HEK293 (cell line): ENCODE results near the gene CEBPA.

Source experiments
- CTCF ChIA-PET: fragments of 350-600 bp; formaldehyde crosslinking; extraction: SDS; loops from one replicate; lab custom pipeline; 2021; ENCODE audit warnings: antibody characterized with exemption; lab: Yijun Ruan, JAX
- POLR2A ChIA-PET: fragments of 300-600 bp; formaldehyde crosslinking; extraction: SDS; loops from one replicate; lab custom pipeline; 2020; ENCODE audit warnings: antibody characterized with exemption, inconsistent platforms; lab: Yijun Ruan, JAX
- H3K27ac ChIP-seq: fragments of 200-500 bp; sonication (Bioruptor generic); 2 replicates; pipeline ENCODE4 v1.5.1; 2014; ENCODE audit warnings: low read depth, low read length, control low read depth, inconsistent platforms; ENCODE audit errors: extremely low read depth
- H3K36me3 ChIP-seq, 2 experiments: fragments of 200-500 bp in 1 of 2; sonication (Bioruptor generic) in 1 of 2; 1 replicate in 1 of 2; 2 replicates in 1 of 2; pipeline ENCODE4 v1.5.1; 2014 to 2017; ENCODE audit warnings: inconsistent platforms in 2 of 2, low read length in 2 of 2; ENCODE audit not compliant: control insufficient read depth in 2 of 2, insufficient read depth in 1 of 2
- H3K4me1 ChIP-seq: fragments of 200-500 bp; sonication (Bioruptor generic); 2 replicates; pipeline ENCODE4 v1.5.1; 2014; ENCODE audit warnings: mild to moderate bottlenecking, low read length, inconsistent platforms; ENCODE audit not compliant: control insufficient read depth, insufficient read depth
- H3K4me3 ChIP-seq: 2 replicates; pipeline ENCODE4 v1.5.1; 2011; ENCODE audit warnings: low read depth, mild to moderate bottlenecking, control low read depth, low read length, moderate library complexity
- H3K9me3 ChIP-seq: fragments of 200-500 bp; sonication (Bioruptor generic); 2 replicates; pipeline ENCODE4 v1.5.1; 2014; ENCODE audit warnings: low read depth, low read length, inconsistent platforms; ENCODE audit not compliant: control insufficient read depth, insufficient read depth
- KLF8 ChIP-seq: fragments of 450-650 bp; formaldehyde crosslinking; IDR thresholded peaks from 2 replicates; pipeline ENCODE4 v1.5.1; 2016; ENCODE audit warnings: missing biosample characterization, missing genetic modification characterization
- PRDM1 ChIP-seq: fragments of 450-650 bp; formaldehyde crosslinking; IDR thresholded peaks from 2 replicates; pipeline ENCODE4; 2016; ENCODE audit warnings: missing biosample characterization, missing genetic modification characterization
- SCRT1 ChIP-seq: fragments of 450-650 bp; formaldehyde crosslinking; IDR thresholded peaks from 2 replicates; pipeline ENCODE4 v1.5.1; 2016; ENCODE audit warnings: missing biosample characterization, missing genetic modification characterization, borderline replicate concordance
- SCRT2 ChIP-seq: fragments of 450-650 bp; formaldehyde crosslinking; IDR thresholded peaks from 2 replicates; pipeline ENCODE4 v1.5.1; 2016; ENCODE audit warnings: missing biosample characterization, missing genetic modification characterization
- SETDB1 ChIP-seq: IDR thresholded peaks from one replicate; pipeline ENCODE4 v1.6.1; 2017; ENCODE audit warnings: mild to moderate bottlenecking, low read length, moderate library complexity, mixed read lengths; ENCODE audit not compliant: insufficient read length
- ZBTB10 ChIP-seq: fragments of 450-650 bp; formaldehyde crosslinking; IDR thresholded peaks from 2 replicates; pipeline ENCODE4 v1.5.1; 2016; ENCODE audit warnings: missing biosample characterization, missing genetic modification characterization
- ZNF133 ChIP-seq: fragments of 450-650 bp; formaldehyde crosslinking; IDR thresholded peaks from 2 replicates; pipeline ENCODE4 v1.5.1; 2016; ENCODE audit warnings: missing biosample characterization, missing genetic modification characterization
- ZNF174 ChIP-seq: fragments of 450-650 bp; formaldehyde crosslinking; IDR thresholded peaks from 2 replicates; pipeline ENCODE4 v1.5.0; 2017; ENCODE audit warnings: missing biosample characterization, mild to moderate bottlenecking, missing genetic modification characterization
- ZNF202 ChIP-seq: fragments of 450-650 bp; formaldehyde crosslinking; IDR thresholded peaks from 2 replicates; pipeline ENCODE4 v1.5.1; 2016; ENCODE audit warnings: missing biosample characterization, missing genetic modification characterization, borderline replicate concordance
- ZNF280D ChIP-seq: fragments of 450-650 bp; formaldehyde crosslinking; IDR thresholded peaks from 2 replicates; pipeline ENCODE4 v1.5.1; 2016; ENCODE audit warnings: missing biosample characterization, missing genetic modification characterization
- ZNF473 ChIP-seq: fragments of 450-650 bp; formaldehyde crosslinking; IDR thresholded peaks from 2 replicates; pipeline ENCODE4 v1.5.1; 2017; ENCODE audit warnings: missing biosample characterization, missing genetic modification characterization
- ZNF501 ChIP-seq: fragments of 450-650 bp; formaldehyde crosslinking; IDR thresholded peaks from 2 replicates; pipeline ENCODE4 v1.5.1; 2016; ENCODE audit warnings: missing biosample characterization, missing genetic modification characterization
- ZNF558 ChIP-seq: fragments of 450-650 bp; formaldehyde crosslinking; IDR thresholded peaks from 2 replicates; pipeline ENCODE4 v1.5.1; 2016; ENCODE audit warnings: missing biosample characterization, missing genetic modification characterization
- ZNF639 ChIP-seq: fragments of 450-650 bp; formaldehyde crosslinking; IDR thresholded peaks from 2 replicates; pipeline ENCODE4 v1.5.1; 2016; ENCODE audit warnings: missing biosample characterization, missing genetic modification characterization
- ZNF645 ChIP-seq: fragments of 450-650 bp; formaldehyde crosslinking; IDR thresholded peaks from 2 replicates; pipeline ENCODE4; 2016; ENCODE audit warnings: missing biosample characterization, missing genetic modification characterization
- ZNF677 ChIP-seq: fragments of 450-650 bp; IDR thresholded peaks from 2 replicates; pipeline ENCODE4 v1.5.0; 2018; ENCODE audit warnings: missing biosample characterization, mild to moderate bottlenecking, missing genetic modification characterization, moderate library complexity
- ZNF837 ChIP-seq: fragments of 450-650 bp; formaldehyde crosslinking; IDR thresholded peaks from 2 replicates; pipeline ENCODE4 v1.5.1; 2016; ENCODE audit warnings: missing biosample characterization, missing genetic modification characterization
- ZSCAN23 ChIP-seq: fragments of 450-650 bp; formaldehyde crosslinking; IDR thresholded peaks from 2 replicates; pipeline ENCODE4 v1.5.1; 2016; ENCODE audit warnings: missing biosample characterization, missing genetic modification characterization

Gene CEBPA

GRCh38 chr19:33259539-33259938 lies 42.8 kb downstream of the CEBPA start:
- Histone ChIP-seq H3K4me1 (no peaks in the 10 kb centered on the region; the same call in 1 of the 2 replicates), H3K4me3 (no peak overlapping the region), H3K9me3 (no peaks in the 10 kb centered on the region; the same call in 1 of the 2 replicates), H3K36me3 (no peaks in the 10 kb centered on the region; a peak in 1 of 3 replicates), H3K27ac (no peak overlapping the region)
- CTCF ChIA-PET, result interaction anchor here (0.6 to 4.4 kb wide), 5 partner anchors 13 to 535 kb away, joined by 3 to 36 read pairs (median 7); no protein-coding TSS in a partner anchor
- POLR2A ChIA-PET, result interaction anchor here (1.6 kb wide), 1 partner anchor 43 kb away, joined by 6 read pairs; the partner anchor contains the start of gene CEBPA
- no peak for TF ChIP-seq ZNF645 (tag by site-specific recombination)
- TF ChIP-seq ZNF837 (tag by site-specific recombination), result no peak
- TF ChIP-seq ZBTB10 (tag by site-specific recombination), result no peak
- no peak for TF ChIP-seq ZNF473
- no peak for TF ChIP-seq PRDM1 (tag by site-specific recombination)
- no peak for TF ChIP-seq KLF8 (tag by site-specific recombination)
- TF ChIP-seq ZNF501 (tag by site-specific recombination), result no peak
- no peak for TF ChIP-seq ZNF174 (tag by site-specific recombination)
- no peak for TF ChIP-seq ZNF639 (tag by site-specific recombination)

- ChIA-PET POLR2A (interaction anchor here (1.1 kb wide), 1 partner anchor 45 kb away, joined by 3 read pairs; the partner anchor contains the start of gene CEBPA), CTCF (interaction anchor here (0.6 to 4.4 kb wide), 8 partner anchors 12 to 342 kb away, joined by 3 to 36 read pairs (median 6); no protein-coding TSS in a partner anchor)
- H3K4me3 ChIP-seq, result no peak overlapping the region
- H3K27ac ChIP-seq, result no peak overlapping the region
- TF ChIP-seq SCRT2 (tag by site-specific recombination) (peak; percentile 88), ZNF202 (tag by site-specific recombination) (no peak), ZNF677 (tag by site-specific recombination) (no peak; the same call in 1 of the 2 replicates), ZNF558 (0 out of 2 replicates have a peak, but pooled peaks have one; percentile 17), SCRT1 (tag by site-specific recombination) (peak; percentile 63), ZNF280D (tag by site-specific recombination) (peak; percentile 76; the same call in 1 of the 2 replicates), ZNF133 (tag by site-specific recombination) (peak; percentile 100), ZSCAN23 (tag by site-specific recombination) (no peak), SETDB1 (peak; percentile 71)
- no peaks in the 10 kb centered on the region; the same call in 1 of the 2 replicates for H3K4me1 ChIP-seq
- no peaks in the 10 kb centered on the region; the same call in 1 of the 2 replicates for H3K9me3 ChIP-seq
- H3K36me3 ChIP-seq, result no peaks in the 10 kb centered on the region; a peak in 1 of 3 replicates
Observed at GRCh38 chr19:33257828-33258227, 44.5 kb downstream of the CEBPA start.
